ENCODE measurements around the gene EBF4. TPM values are rescaled to one million over a fixed set of nuclear protein-coding genes. Genes with fewer than 3 reads are reported as not detected.

Gene EBF4
- total and polyA plus RNA-seq, 2 of the 8 experiments (the other 6 are each of a cell fraction or from before 2014, with no cell fraction given), result 1.2 to 2.9 TPM

DNA sequence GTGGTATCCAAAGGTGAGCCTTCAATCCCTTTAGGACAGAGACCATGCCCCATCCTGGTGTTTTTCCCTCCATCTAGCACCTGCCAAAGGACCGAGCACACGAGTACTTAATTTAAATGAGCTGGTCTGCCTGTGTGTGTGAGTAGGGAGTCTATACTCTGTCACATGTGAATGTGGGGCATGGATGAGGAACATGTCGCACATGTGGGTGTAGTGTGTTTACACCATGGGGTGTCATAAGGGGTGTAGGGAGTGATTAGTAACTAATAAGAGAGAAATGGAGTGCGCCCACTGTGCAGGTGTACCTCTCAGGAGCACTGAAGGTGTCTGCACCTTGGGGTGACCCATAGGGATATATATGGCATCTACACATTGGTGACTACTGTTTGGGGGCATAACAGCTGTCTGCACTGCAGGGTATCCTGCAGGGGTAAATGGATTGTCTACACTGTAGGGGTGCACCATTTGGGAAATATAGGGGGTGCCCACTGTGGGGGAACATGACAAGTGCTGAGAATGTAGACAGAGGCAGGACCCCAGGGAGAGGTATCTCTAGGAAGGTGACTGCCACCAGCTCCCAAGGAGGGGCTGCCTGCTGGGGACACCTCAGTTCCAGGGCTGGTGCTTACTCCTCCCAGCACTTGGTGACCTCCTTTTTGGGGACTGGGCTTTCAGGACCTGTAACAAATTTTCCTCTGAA is 53.5 kb downstream of the EBF4 start:
- peak overlapping the region; percentile 3; the same call in 1 of the 2 replicates for H2BK15ac ChIP-seq (ENCODE audit: low read length)
- no peaks in the 10 kb centered on the region for H3K9me3 ChIP-seq (ENCODE audit: insufficient read depth in 2 of 2, low read depth in 1 of 2, low read length in 1 of 2)
- peaks cover 0 to 2% of the 10 kb centered on the region in 2 experiments for H4K20me1 ChIP-seq (replicated peaks in 1 of 2; ENCODE audit: control insufficient read depth in 1 of 2, insufficient read depth in 2 of 2, low read length in 2 of 2)
- no peak overlapping the region for H3K4me2 ChIP-seq (ENCODE audit: insufficient read depth in 1 of 2, low read depth in 2 of 2, low read length in 2 of 2)
- no peak overlapping the region for H2BK120ac ChIP-seq (replicated peaks; ENCODE audit: low read depth, low read length)
- H3K9ac ChIP-seq (replicated peaks in 1 of 4; ENCODE audit: extremely low read depth in 1 of 4, low read depth in 3 of 4, low read length in 3 of 4), result no peak overlapping the region
- no peaks in the 10 kb centered on the region for H3K79me2 ChIP-seq (ENCODE audit: control insufficient read depth in 1 of 2, insufficient read depth in 2 of 2, low read length in 2 of 2)
- ChIA-PET CTCF (ENCODE audit: partially characterized antibody) (interaction anchor here (1.3 to 18.6 kb wide), 4 partner anchors 16 to 53 kb away, joined by 3 to 286 read pairs (median 35); partner anchors contain the start of gene EBF4), POLR2A (ENCODE audit: partially characterized antibody) (no interaction called here)
- no peak overlapping the region for H4K8ac ChIP-seq (ENCODE audit: extremely low read depth, insufficient read depth, low read length)
- H3K4ac ChIP-seq (replicated peaks; ENCODE audit: insufficient read length, low read depth, low read length), result no peak overlapping the region
- WGBS, 2 experiments (ENCODE audit: extremely low coverage in 1 of 2, insufficient coverage in 1 of 2, insufficient read length in 1 of 2, insufficient replicate concordance in 2 of 2, low coverage in 1 of 2, low lambda C conversion rate in 2 of 2, missing lambda C conversion rate in 1 of 2), result 86% methylated on average over 4 of the region's 4 CpGs; no CpG with 5 or more reads in 1 of the 2 experiments
- H2BK12ac ChIP-seq (ENCODE audit: low read depth, low read length), result no peak overlapping the region
- no peak for DNase-seq (ENCODE audit: low read depth in 1 of 2, low spot score in 2 of 2)
- no peaks in the 10 kb centered on the region; a peak in 1 of 8 replicates for H3K36me3 ChIP-seq (ENCODE audit: control insufficient read depth in 2 of 4, insufficient read depth in 4 of 4, low read length in 3 of 4)
- no peak for FAIRE-seq
- H3K27ac ChIP-seq (ENCODE audit: low read depth, low read length), result no peak overlapping the region
- H3K18ac ChIP-seq (ENCODE audit: extremely low read depth, low read length), result no peak overlapping the region
- no peak overlapping the region for H2AFZ ChIP-seq (ENCODE audit: low read length)
- H3K23me2 ChIP-seq (ENCODE audit: low read depth, low read length), result peaks cover 9% of the 10 kb centered on the region; the same call in 1 of the 2 replicates
- H3K79me1 ChIP-seq (ENCODE audit: low read depth, low read length), result no peaks in the 10 kb centered on the region
- peaks cover 24 to 61% (median 39%) of the 10 kb centered on the region in 4 experiments for H3K27me3 ChIP-seq (replicated peaks in 1 of 4; ENCODE audit: control insufficient read depth in 3 of 4, extremely low read depth in 1 of 4, insufficient read depth in 3 of 4, low read length in 3 of 4)
- H2AK5ac ChIP-seq (ENCODE audit: low read depth, low read length), result no peak overlapping the region
- H3K14ac ChIP-seq (ENCODE audit: insufficient read length), result no peak overlapping the region
- H3K4me1 ChIP-seq (replicated peaks in 1 of 4; ENCODE audit: control insufficient read depth in 3 of 4, insufficient read depth in 4 of 4, low read length in 3 of 4), result peaks cover 2 to 26% (median 22%) of the 10 kb centered on the region in 4 experiments
- H4K5ac ChIP-seq (ENCODE audit: insufficient read length, low read depth, low read length), result no peak overlapping the region
- no peak overlapping the region for H4K91ac ChIP-seq (replicated peaks; ENCODE audit: insufficient read length, low read length)
- TF ChIP-seq JUND (IDR thresholded peaks at IDR 0.05; ENCODE audit: low read length) (no peak), EGR1 (IDR thresholded peaks at IDR 0.05; ENCODE audit: borderline replicate concordance, low read depth, low read length) (no peak), PHF8 (conservative IDR thresholded peaks at IDR 0.05; ENCODE audit: low read depth, low read length) (no peak), SP2 (IDR thresholded peaks at IDR 0.05; ENCODE audit: low read length) (no peak), ZNF274 (IDR thresholded peaks at IDR 0.05; ENCODE audit: borderline replicate concordance, extremely low read depth, low read length) (no peak)
- TF ChIP-seq, protein P1, sequence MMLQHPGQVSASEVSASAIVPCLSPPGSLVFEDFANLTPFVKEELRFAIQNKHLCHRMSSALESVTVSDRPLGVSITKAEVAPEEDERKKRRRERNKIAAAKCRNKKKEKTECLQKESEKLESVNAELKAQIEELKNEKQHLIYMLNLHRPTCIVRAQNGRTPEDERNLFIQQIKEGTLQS (IDR thresholded peaks at IDR 0.05; ENCODE audit: insufficient read depth, low read depth, low read length), result no peak
- no peak overlapping the region for H3K56ac ChIP-seq (replicated peaks; ENCODE audit: insufficient read length, low read depth, low read length)
- H2BK20ac ChIP-seq (ENCODE audit: low read length), result no peak overlapping the region
- no peak overlapping the region for H3K23ac ChIP-seq (ENCODE audit: insufficient read length)
- H3K4me3 ChIP-seq (ENCODE audit: extremely low read depth in 1 of 4, insufficient read depth in 2 of 4, low read depth in 3 of 4, low read length in 4 of 4), result no peak overlapping the region
- no peak overlapping the region for H2BK5ac ChIP-seq (ENCODE audit: low read depth, low read length)

Data from H1 (cell line).